Measurements from ENCODE around the gene FCHSD2. TPM values are rescaled to one million over a fixed set of nuclear protein-coding genes. Genes with fewer than 3 reads are reported as not detected.

The FCHSD2 gene
- total and polyA plus RNA-seq, 2 of the 13 experiments (the other 11 are each of a cell fraction or from before 2014, with no cell fraction given): 20.5 to 24.8 TPM

DNA sequence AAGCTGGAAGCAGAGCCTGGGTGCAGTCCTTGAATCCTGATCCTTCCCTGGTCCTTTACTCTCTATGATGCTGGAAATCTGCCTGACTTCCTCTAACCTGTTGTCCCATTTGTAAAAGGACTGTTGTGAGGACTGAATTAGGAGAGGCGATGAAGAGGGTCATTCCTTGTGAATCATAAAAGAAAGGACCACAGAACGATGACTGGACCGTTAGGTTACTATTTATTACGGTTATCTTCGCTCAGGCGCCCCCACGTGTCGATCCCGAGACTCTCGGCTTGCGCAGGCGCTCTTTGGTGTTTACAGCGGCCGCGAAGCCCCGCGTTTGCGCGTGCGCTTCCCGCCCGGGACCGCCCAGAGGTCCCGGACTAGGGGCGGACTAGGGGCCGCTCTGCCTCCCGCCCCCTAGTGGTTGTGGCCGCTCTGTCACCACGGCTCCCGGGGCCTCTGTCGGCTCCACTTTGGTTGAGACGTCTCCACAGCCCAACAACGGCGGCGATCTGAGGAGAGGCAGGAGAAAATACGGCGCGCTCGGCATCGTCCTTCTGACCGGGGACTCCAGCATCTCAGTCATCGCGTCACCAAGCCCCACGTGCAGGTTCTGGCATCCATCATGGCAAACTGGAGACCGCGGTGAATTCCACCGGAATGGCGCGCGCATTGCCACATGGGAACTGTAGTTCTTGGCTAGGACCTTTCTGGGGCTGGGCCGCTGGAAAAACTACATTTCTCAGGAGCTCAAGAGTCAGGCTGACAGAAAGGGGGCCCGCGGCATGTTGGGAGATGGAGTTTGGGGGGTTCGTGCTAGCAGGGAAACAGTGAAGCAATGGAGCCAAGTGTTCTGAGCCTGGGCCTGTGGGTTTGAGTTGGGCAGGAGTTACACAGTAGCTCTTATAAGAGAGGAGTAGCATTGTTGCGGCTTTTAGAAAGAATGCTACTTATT is 348.4 kb downstream of the FCHSD2 start, which contains the start of gene STARD10 (continued):
- no peak for TF ChIP-seq ZFP41 (CRISPR knock-in tag; IDR thresholded peaks at IDR 0.05; ENCODE audit: borderline replicate concordance)
- TF ChIP-seq ATRX (CRISPR knock-in tag; IDR thresholded peaks at IDR 0.05; ENCODE audit: borderline replicate concordance): no peak
- no peak for TF ChIP-seq ZNF253 (CRISPR knock-in tag; IDR thresholded peaks at IDR 0.05; ENCODE audit: borderline replicate concordance)
- TF ChIP-seq, protein P1, sequence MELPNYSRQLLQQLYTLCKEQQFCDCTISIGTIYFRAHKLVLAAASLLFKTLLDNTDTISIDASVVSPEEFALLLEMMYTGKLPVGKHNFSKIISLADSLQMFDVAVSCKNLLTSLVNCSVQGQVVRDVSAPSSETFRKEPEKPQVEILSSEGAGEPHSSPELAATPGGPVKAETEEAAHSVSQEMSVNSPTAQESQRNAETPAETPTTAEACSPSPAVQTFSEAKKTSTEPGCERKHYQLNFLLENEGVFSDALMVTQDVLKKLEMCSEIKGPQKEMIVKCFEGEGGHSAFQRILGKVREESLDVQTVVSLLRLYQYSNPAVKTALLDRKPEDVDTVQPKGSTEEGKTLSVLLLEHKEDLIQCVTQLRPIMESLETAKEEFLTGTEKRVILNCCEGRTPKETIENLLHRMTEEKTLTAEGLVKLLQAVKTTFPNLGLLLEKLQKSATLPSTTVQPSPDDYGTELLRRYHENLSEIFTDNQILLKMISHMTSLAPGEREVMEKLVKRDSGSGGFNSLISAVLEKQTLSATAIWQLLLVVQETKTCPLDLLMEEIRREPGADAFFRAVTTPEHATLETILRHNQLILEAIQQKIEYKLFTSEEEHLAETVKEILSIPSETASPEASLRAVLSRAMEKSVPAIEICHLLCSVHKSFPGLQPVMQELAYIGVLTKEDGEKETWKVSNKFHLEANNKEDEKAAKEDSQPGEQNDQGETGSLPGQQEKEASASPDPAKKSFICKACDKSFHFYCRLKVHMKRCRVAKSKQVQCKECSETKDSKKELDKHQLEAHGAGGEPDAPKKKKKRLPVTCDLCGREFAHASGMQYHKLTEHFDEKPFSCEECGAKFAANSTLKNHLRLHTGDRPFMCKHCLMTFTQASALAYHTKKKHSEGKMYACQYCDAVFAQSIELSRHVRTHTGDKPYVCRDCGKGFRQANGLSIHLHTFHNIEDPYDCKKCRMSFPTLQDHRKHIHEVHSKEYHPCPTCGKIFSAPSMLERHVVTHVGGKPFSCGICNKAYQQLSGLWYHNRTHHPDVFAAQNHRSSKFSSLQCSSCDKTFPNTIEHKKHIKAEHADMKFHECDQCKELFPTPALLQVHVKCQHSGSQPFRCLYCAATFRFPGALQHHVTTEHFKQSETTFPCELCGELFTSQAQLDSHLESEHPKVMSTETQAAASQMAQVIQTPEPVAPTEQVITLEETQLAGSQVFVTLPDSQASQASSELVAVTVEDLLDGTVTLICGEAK (IDR thresholded peaks at IDR 0.05): no peak
- TF ChIP-seq, protein P1 (CRISPR knock-in tag; IDR thresholded peaks at IDR 0.05): no peak
- 0 out of 2 replicates have a peak, but pooled peaks have one; percentile 36 for TF ChIP-seq POGZ (CRISPR knock-in tag; IDR thresholded peaks at IDR 0.05)
- TF ChIP-seq GFI1 (CRISPR knock-in tag; IDR thresholded peaks at IDR 0.05; ENCODE audit: borderline replicate concordance): no peak; the same call in 1 of the 2 replicates
- TF ChIP-seq, protein P2, sequence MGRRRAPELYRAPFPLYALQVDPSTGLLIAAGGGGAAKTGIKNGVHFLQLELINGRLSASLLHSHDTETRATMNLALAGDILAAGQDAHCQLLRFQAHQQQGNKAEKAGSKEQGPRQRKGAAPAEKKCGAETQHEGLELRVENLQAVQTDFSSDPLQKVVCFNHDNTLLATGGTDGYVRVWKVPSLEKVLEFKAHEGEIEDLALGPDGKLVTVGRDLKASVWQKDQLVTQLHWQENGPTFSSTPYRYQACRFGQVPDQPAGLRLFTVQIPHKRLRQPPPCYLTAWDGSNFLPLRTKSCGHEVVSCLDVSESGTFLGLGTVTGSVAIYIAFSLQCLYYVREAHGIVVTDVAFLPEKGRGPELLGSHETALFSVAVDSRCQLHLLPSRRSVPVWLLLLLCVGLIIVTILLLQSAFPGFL (CRISPR knock-in tag; IDR thresholded peaks at IDR 0.05): no peak
- TF ChIP-seq, protein P3, sequence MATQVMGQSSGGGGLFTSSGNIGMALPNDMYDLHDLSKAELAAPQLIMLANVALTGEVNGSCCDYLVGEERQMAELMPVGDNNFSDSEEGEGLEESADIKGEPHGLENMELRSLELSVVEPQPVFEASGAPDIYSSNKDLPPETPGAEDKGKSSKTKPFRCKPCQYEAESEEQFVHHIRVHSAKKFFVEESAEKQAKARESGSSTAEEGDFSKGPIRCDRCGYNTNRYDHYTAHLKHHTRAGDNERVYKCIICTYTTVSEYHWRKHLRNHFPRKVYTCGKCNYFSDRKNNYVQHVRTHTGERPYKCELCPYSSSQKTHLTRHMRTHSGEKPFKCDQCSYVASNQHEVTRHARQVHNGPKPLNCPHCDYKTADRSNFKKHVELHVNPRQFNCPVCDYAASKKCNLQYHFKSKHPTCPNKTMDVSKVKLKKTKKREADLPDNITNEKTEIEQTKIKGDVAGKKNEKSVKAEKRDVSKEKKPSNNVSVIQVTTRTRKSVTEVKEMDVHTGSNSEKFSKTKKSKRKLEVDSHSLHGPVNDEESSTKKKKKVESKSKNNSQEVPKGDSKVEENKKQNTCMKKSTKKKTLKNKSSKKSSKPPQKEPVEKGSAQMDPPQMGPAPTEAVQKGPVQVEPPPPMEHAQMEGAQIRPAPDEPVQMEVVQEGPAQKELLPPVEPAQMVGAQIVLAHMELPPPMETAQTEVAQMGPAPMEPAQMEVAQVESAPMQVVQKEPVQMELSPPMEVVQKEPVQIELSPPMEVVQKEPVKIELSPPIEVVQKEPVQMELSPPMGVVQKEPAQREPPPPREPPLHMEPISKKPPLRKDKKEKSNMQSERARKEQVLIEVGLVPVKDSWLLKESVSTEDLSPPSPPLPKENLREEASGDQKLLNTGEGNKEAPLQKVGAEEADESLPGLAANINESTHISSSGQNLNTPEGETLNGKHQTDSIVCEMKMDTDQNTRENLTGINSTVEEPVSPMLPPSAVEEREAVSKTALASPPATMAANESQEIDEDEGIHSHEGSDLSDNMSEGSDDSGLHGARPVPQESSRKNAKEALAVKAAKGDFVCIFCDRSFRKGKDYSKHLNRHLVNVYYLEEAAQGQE (IDR thresholded peaks at IDR 0.05; ENCODE audit: borderline replicate concordance in 1 of 2, low read depth in 1 of 2, low read length in 2 of 2): no peak
- TF ChIP-seq YEATS2 (CRISPR knock-in tag; IDR thresholded peaks at IDR 0.05; ENCODE audit: borderline replicate concordance): no peak; the same call in 1 of the 2 replicates
- TF ChIP-seq IKZF4 (CRISPR knock-in tag; IDR thresholded peaks at IDR 0.05; ENCODE audit: borderline replicate concordance, low read depth, not compliant biosample characterization): peak; percentile 73
- peak; percentile 71; the same call in 1 of the 2 replicates for TF ChIP-seq ZNF598 (CRISPR knock-in tag; IDR thresholded peaks at IDR 0.05; ENCODE audit: borderline replicate concordance)
- 0 out of 2 replicates have a peak, but pooled peaks have one; percentile 5 for TF ChIP-seq ZNF724P (CRISPR knock-in tag; IDR thresholded peaks at IDR 0.05; ENCODE audit: borderline replicate concordance)
